DND-41 (cell line): ENCODE data around the gene SORCS1.

Experiments used
- ATAC-seq: fragments of 200-7000 bp; cut with Tn5 transposase; 3 replicates; pipeline ENCODE4 v1.9.1; 2021; ENCODE audit warnings: low read depth; ENCODE audit not compliant: insufficient read depth
- DNase-seq: peaks from one replicate; pipeline ENCODE4 v3.0.0-alpha.2; 2020
- H2AFZ ChIP-seq: 2 replicates; pipeline ENCODE4 v1.6.0; 2012; ENCODE audit warnings: low read depth, low read length
- H3K27ac ChIP-seq: 2 replicates; pipeline ENCODE4 v1.5.1; 2012; ENCODE audit warnings: low read length, inconsistent platforms
- H3K27me3 ChIP-seq: fragments of 200-600 bp; sonication (generic); 2 replicates; pipeline ENCODE4 v1.6.0; 2012; ENCODE audit warnings: low read length, mild to moderate bottlenecking, inconsistent platforms; ENCODE audit not compliant: insufficient read depth, poor library complexity
- H3K36me3 ChIP-seq: 2 replicates; pipeline ENCODE4 v1.5.1; 2012; ENCODE audit warnings: low read length, inconsistent platforms; ENCODE audit not compliant: insufficient read depth
- H3K4me1 ChIP-seq: 2 replicates; pipeline ENCODE4 v1.5.1; 2012; ENCODE audit warnings: mild to moderate bottlenecking, low read length; ENCODE audit not compliant: insufficient read depth
- H3K4me2 ChIP-seq: 2 replicates; pipeline ENCODE4 v1.6.0; 2012; ENCODE audit warnings: mild to moderate bottlenecking, moderate library complexity, low read length, inconsistent platforms; ENCODE audit not compliant: insufficient read depth
- H3K4me3 ChIP-seq, 2 experiments: fragments of 200-600 bp in 1 of 2; shearing (Covaris generic) in 1 of 2; 2 replicates each; pipeline ENCODE4 v1.5.1; 2012 to 2016; ENCODE audit warnings: inconsistent platforms in 2 of 2, low read length in 2 of 2, mild to moderate bottlenecking in 2 of 2, low read depth in 1 of 2, moderate library complexity in 1 of 2
- H3K79me2 ChIP-seq: 2 replicates; pipeline ENCODE4 v1.6.0; 2012; ENCODE audit warnings: low read length, inconsistent platforms; ENCODE audit not compliant: insufficient read depth
- H3K9ac ChIP-seq: 2 replicates; pipeline ENCODE4 v1.6.0; 2012; ENCODE audit warnings: low read depth, mild to moderate bottlenecking, inconsistent platforms, low read length, moderate library complexity
- H3K9me3 ChIP-seq: 2 replicates; pipeline ENCODE4 v1.5.1; 2012; ENCODE audit warnings: low read length, moderate library complexity, mild to moderate bottlenecking, inconsistent platforms; ENCODE audit not compliant: insufficient read depth, severe bottlenecking
- H4K20me1 ChIP-seq: 2 replicates; pipeline ENCODE4 v1.6.0; 2012; ENCODE audit warnings: low read length; ENCODE audit not compliant: insufficient read depth
- CTCF ChIP-seq: IDR thresholded peaks from 2 replicates; pipeline ENCODE4 v1.5.1; 2012; ENCODE audit warnings: borderline replicate concordance, low read length, moderate library complexity, mild to moderate bottlenecking; ENCODE audit not compliant: poor library complexity, severe bottlenecking; ENCODE audit errors: extremely low read depth
- EZH2 ChIP-seq: IDR thresholded peaks from 3 replicates; pipeline ENCODE4 v1.6.1; 2012; ENCODE audit warnings: borderline replicate concordance, low read depth, mild to moderate bottlenecking, moderate library complexity, low read length, inconsistent platforms; ENCODE audit not compliant: severe bottlenecking

The SORCS1 gene

GRCh38 chr10:106771154-106771553 lies 393.4 kb downstream of the SORCS1 start:
- no peaks in the 10 kb centered on the region for H4K20me1 ChIP-seq
- no peak overlapping the region for H3K27ac ChIP-seq
- no peaks in the 10 kb centered on the region for H3K27me3 ChIP-seq
- H3K4me1 ChIP-seq: no peaks in the 10 kb centered on the region
- H2AFZ ChIP-seq: no peak overlapping the region
- ATAC-seq (no peak), DNase-seq (no peak)
- no peak for TF ChIP-seq EZH2
- TF ChIP-seq CTCF: no peak
- H3K36me3 ChIP-seq: no peaks in the 10 kb centered on the region
- no peaks in the 10 kb centered on the region for H3K79me2 ChIP-seq
- no peak overlapping the region for H3K4me3 ChIP-seq
- H3K9me3 ChIP-seq: no peaks in the 10 kb centered on the region
- no peak overlapping the region for H3K9ac ChIP-seq
- H3K4me2 ChIP-seq: no peak overlapping the region

GRCh38 chr10:106768204-106768603 lies 396.3 kb downstream of the SORCS1 start:
- no peak for ATAC-seq

GRCh38 chr10:106765928-106766327 lies 398.6 kb downstream of the SORCS1 start:
- Histone ChIP-seq H3K79me2 (no peaks in the 10 kb centered on the region), H2AFZ (no peak overlapping the region), H3K27ac (no peak overlapping the region), H3K36me3 (no peaks in the 10 kb centered on the region), H3K9ac (no peak overlapping the region), H3K27me3 (no peaks in the 10 kb centered on the region), H3K4me3 (no peak overlapping the region), H4K20me1 (no peaks in the 10 kb centered on the region), H3K4me2 (no peak overlapping the region), H3K9me3 (no peaks in the 10 kb centered on the region), H3K4me1 (no peaks in the 10 kb centered on the region)
- DNase-seq (no peak), ATAC-seq (no peak)
- no peak for TF ChIP-seq EZH2
- no peak for TF ChIP-seq CTCF

More at GRCh38 chr10:106768204-106768603, 396.3 kb downstream of the SORCS1 start:
- Histone ChIP-seq H4K20me1 (no peaks in the 10 kb centered on the region), H3K79me2 (no peaks in the 10 kb centered on the region), H3K4me1 (no peaks in the 10 kb centered on the region), H3K36me3 (no peaks in the 10 kb centered on the region), H3K27ac (no peak overlapping the region), H3K4me2 (no peak overlapping the region), H3K4me3 (no peak overlapping the region), H3K9ac (no peak overlapping the region), H2AFZ (no peak overlapping the region), H3K27me3 (no peaks in the 10 kb centered on the region), H3K9me3 (no peaks in the 10 kb centered on the region)
- TF ChIP-seq EZH2: no peak
- no peak for DNase-seq

GRCh38 chr10:106765241-106765754 lies 399.2 kb downstream of the SORCS1 start:
- DNase-seq (no peak), ATAC-seq (no peak)
- Histone ChIP-seq H2AFZ (no peak overlapping the region), H3K4me3 (no peak overlapping the region), H3K27me3 (no peaks in the 10 kb centered on the region), H4K20me1 (no peaks in the 10 kb centered on the region), H3K9me3 (no peaks in the 10 kb centered on the region), H3K27ac (no peak overlapping the region), H3K4me1 (no peaks in the 10 kb centered on the region), H3K79me2 (no peaks in the 10 kb centered on the region), H3K4me2 (no peak overlapping the region), H3K9ac (no peak overlapping the region), H3K36me3 (no peaks in the 10 kb centered on the region)
- no peak for TF ChIP-seq EZH2
- TF ChIP-seq CTCF: no peak
